Upper lobe of left lung (tissue), 4 donors: Measurements from ENCODE around the gene SMC6.

Experiments
- EP300 ChIP-seq, 4 donors: sonication (generic); formaldehyde crosslinking; IDR thresholded peaks; one replicate each; pipeline ENCODE4 v1.5.1; 2017; ENCODE audit warnings: antibody characterized with exemption in 4 of 4, control low read depth in 2 of 4
- POLR2A ChIP-seq, 4 donors: fragments of 450-650 bp; IDR thresholded peaks; one replicate each; pipeline ENCODE4 v1.5.1; 2016 to 2017; ENCODE audit warnings: antibody characterized with exemption in 4 of 4, mild to moderate bottlenecking in 2 of 4
- POLR2AphosphoS5 ChIP-seq, 2 donors: sonication (generic); formaldehyde crosslinking; IDR thresholded peaks; one replicate each; pipeline ENCODE4 v1.5.1; 2017; ENCODE audit warnings: antibody characterized with exemption in 2 of 2
- TF ChIP-seq, protein P1 (sequence below), 6 experiments: fragments of 450-650 bp in 4 of 6; fragments of 200-600 bp in 2 of 6; sonication (generic) in 2 of 6; IDR thresholded peaks; one replicate each; pipeline ENCODE4 v1.5.1; 2016 to 2019; ENCODE audit warnings: antibody characterized with exemption in 6 of 6

DNA sequence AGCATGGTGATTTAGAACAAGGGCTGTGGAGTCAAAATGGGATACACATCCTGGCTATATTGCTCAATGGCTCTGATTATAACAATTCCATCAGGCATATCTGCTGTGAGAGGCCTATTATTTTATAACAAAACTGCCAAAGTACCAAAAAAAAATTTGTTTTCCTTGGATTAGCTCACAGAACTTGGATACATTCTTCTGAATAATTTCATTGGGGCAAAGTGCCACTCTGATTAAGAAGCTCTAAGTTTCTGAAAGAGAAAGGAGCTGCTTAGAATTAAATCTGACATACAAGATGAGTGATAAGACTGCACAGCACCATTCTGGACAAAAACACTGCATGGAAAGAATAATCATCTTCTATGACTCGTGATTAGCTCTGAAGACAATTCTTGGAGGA, 85.7 kb downstream of the SMC6 start:
- TF ChIP-seq, protein P1, sequence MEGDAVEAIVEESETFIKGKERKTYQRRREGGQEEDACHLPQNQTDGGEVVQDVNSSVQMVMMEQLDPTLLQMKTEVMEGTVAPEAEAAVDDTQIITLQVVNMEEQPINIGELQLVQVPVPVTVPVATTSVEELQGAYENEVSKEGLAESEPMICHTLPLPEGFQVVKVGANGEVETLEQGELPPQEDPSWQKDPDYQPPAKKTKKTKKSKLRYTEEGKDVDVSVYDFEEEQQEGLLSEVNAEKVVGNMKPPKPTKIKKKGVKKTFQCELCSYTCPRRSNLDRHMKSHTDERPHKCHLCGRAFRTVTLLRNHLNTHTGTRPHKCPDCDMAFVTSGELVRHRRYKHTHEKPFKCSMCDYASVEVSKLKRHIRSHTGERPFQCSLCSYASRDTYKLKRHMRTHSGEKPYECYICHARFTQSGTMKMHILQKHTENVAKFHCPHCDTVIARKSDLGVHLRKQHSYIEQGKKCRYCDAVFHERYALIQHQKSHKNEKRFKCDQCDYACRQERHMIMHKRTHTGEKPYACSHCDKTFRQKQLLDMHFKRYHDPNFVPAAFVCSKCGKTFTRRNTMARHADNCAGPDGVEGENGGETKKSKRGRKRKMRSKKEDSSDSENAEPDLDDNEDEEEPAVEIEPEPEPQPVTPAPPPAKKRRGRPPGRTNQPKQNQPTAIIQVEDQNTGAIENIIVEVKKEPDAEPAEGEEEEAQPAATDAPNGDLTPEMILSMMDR (IDR thresholded peaks at IDR 0.05): no peak
- TF ChIP-seq POLR2A (IDR thresholded peaks at IDR 0.05) (no peak), POLR2AphosphoS5 (IDR thresholded peaks at IDR 0.05) (no peak), EP300 (IDR thresholded peaks at IDR 0.05) (no peak)
